ENCODE measurements around the gene NLK. TPM values are rescaled to one million over a fixed set of nuclear protein-coding genes. Genes with fewer than 3 reads are reported as not detected.

The NLK gene
- total and polyA plus RNA-seq, 2 of the 4 experiments (the other 2 are of a cell fraction), result 15.3 to 23.3 TPM

DNA sequence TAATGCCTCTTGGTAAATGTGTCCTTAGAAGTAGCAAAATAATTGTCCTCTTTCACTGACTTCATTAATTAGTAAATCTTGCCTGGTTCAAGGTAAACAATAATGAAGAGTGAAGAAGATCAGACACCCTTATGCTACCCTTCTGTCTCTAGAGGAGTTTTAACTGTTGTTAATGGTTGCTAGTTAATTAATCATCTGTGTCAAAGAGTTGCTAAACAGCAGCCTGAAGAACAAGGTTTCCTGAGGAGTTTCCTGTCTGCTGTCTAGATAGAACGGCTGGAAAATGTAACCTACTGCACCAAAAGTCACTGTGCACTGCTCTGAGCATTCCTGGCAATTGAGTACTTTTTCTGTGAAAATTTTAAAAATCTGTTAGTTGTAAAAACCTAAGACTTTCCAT is 131.3 kb downstream of the NLK start:
- peak; percentile 22; the same call in 1 of the 2 replicates for ATAC-seq (ENCODE audit: low read depth)
- dilution Hi-C loops (cut with HindIII; ENCODE audit: low sequenced_read_pairs, unreplicated experiment) (no loop called here), in situ Hi-C loops (cut with MboI; ENCODE audit: low sequenced_read_pairs) (no loop called here), intact Hi-C loops (cut with micrococcal nuclease) (no loop called here)
- Histone ChIP-seq H2AFZ (replicated peaks; ENCODE audit: low read length, poor library complexity) (no peak overlapping the region), H2AK9ac (replicated peaks; ENCODE audit: low read depth, low read length, poor library complexity) (no peak overlapping the region), H2AK5ac (ENCODE audit: low read depth, low read length) (0 out of 2 replicates have a peak overlapping the region, but pooled peaks have one; percentile 23), H3K23ac (ENCODE audit: low read depth, low read length) (no peak overlapping the region; the same call in 1 of the 2 replicates), H3K9ac (ENCODE audit: low read depth, low read length) (no peak overlapping the region), H3K79me1 (ENCODE audit: low read depth in 1 of 2, low read length in 2 of 2) (peaks cover 8 to 41% of the 10 kb centered on the region in 2 experiments; a peak in 3 of 4 replicates), H4K8ac (ENCODE audit: low read depth in 2 of 2, low read length in 2 of 2) (peak overlapping the region; percentile 33 to 91; a peak in 3 of 4 replicates), H3K4me2 (ENCODE audit: low read depth, low read length) (peak overlapping the region; percentile 36; the same call in 1 of the 2 replicates), H3K9me3 (ENCODE audit: control insufficient read depth, insufficient read depth, low read length) (no peaks in the 10 kb centered on the region), H3K4me3 (ENCODE audit: insufficient read depth, low read depth, low read length) (no peak overlapping the region), H2BK5ac (ENCODE audit: low read depth, low read length, poor library complexity, severe bottlenecking) (peak overlapping the region; percentile 92), H4K91ac (ENCODE audit: insufficient read depth, low read depth, low read length) (peak overlapping the region; percentile 45; the same call in 1 of the 2 replicates), H2BK20ac (ENCODE audit: low read depth, low read length) (peak overlapping the region; percentile 75), H3K36me3 (ENCODE audit: control insufficient read depth, insufficient read depth, low read length) (peaks cover 17% of the 10 kb centered on the region), H2BK15ac (ENCODE audit: low read depth, low read length) (no peak overlapping the region), H3K27ac (ENCODE audit: insufficient read depth, low read length) (peak overlapping the region; percentile 17; the same call in 1 of the 2 replicates), H3K27me3 (ENCODE audit: control insufficient read depth, insufficient read depth, low read length) (no peaks in the 10 kb centered on the region), H3K14ac (replicated peaks; ENCODE audit: low read depth, low read length) (0 out of 2 replicates have a peak overlapping the region, but pooled peaks have one; percentile 29), H2BK120ac (ENCODE audit: low read depth, low read length) (peak overlapping the region; percentile 93), H4K5ac (ENCODE audit: low read depth, low read length) (peak overlapping the region; percentile 86; the same call in 1 of the 2 replicates), H3K56ac (ENCODE audit: extremely low read depth, insufficient read depth, low read length) (no peak overlapping the region), H3K9me1 (ENCODE audit: insufficient read depth, low read length) (no peaks in the 10 kb centered on the region; the same call in 1 of the 2 replicates), H3K4me1 (ENCODE audit: control insufficient read depth, insufficient read depth, low read length) (peaks cover 18% of the 10 kb centered on the region), H3K18ac (ENCODE audit: low read depth, low read length) (peak overlapping the region; percentile 86), H4K20me1 (ENCODE audit: insufficient read depth, low read length) (no peaks in the 10 kb centered on the region), H3K4ac (ENCODE audit: low read depth, low read length) (peak overlapping the region; percentile 18; the same call in 1 of the 2 replicates)
- DNase-seq, result no peak
- ChIA-PET POLR2A (ENCODE audit: unreplicated experiment) (no interaction called here), CTCF (no interaction called here)
- no TSS peak for BruUV-seq (replicated peaks)
- no CpG with 5 or more reads among the region's 1 CpG for WGBS, 2 experiments (ENCODE audit: extremely low coverage in 2 of 2, insufficient read length in 1 of 2)
- peak; percentile 16; the same call in 1 of the 2 replicates for TF ChIP-seq CEBPB (IDR thresholded peaks at IDR 0.05; ENCODE audit: low read depth, low read length)
- no peak for TF ChIP-seq FOS (IDR thresholded peaks at IDR 0.05; ENCODE audit: low read depth, low read length)

All from IMR-90 (cell line).